ENCODE data around the gene ARSI.

ARSI gene

GRCh38 chr5:150285114-150285513, 17.6 kb downstream of the ARSI start:
- no peak overlapping the region for H3K4me3 ChIP-seq (ENCODE audit: low read length)
- TF ChIP-seq ZNF274 (IDR thresholded peaks at IDR 0.05; ENCODE audit: low read depth, low read length): no peak

GRCh38 chr5:150284311-150284710, 18.4 kb downstream of the ARSI start:
- no peak for TF ChIP-seq ZNF274 (IDR thresholded peaks at IDR 0.05; ENCODE audit: low read depth, low read length)
- no peak overlapping the region for H3K4me3 ChIP-seq (ENCODE audit: low read length)

- no peak overlapping the region for H3K4me3 ChIP-seq (ENCODE audit: low read length)
- no peak for TF ChIP-seq ZNF274 (IDR thresholded peaks at IDR 0.05; ENCODE audit: low read depth, low read length)
Observed at GRCh38 chr5:150283904-150284303, 18.8 kb downstream of the ARSI start.

GRCh38 chr5:150281987-150282386, 20.7 kb downstream of the ARSI start:
- TF ChIP-seq ZNF274 (IDR thresholded peaks at IDR 0.05; ENCODE audit: low read depth, low read length): no peak
- H3K4me3 ChIP-seq (ENCODE audit: low read length): no peak overlapping the region

- no peak overlapping the region for H3K4me3 ChIP-seq (ENCODE audit: low read length)
- TF ChIP-seq ZNF274 (IDR thresholded peaks at IDR 0.05; ENCODE audit: low read depth, low read length): no peak
Observed at GRCh38 chr5:150279330-150280020, 23.2 kb downstream of the ARSI start.

GRCh38 chr5:150278916-150279315, 23.8 kb downstream of the ARSI start:
- H3K4me3 ChIP-seq (ENCODE audit: low read length): no peak overlapping the region
- no peak for TF ChIP-seq ZNF274 (IDR thresholded peaks at IDR 0.05; ENCODE audit: low read depth, low read length)

- no peak overlapping the region for H3K4me3 ChIP-seq (ENCODE audit: low read length)
- no peak for TF ChIP-seq ZNF274 (IDR thresholded peaks at IDR 0.05; ENCODE audit: low read depth, low read length)
Observed at GRCh38 chr5:150278046-150278730, 24.5 kb downstream of the ARSI start.

GRCh38 chr5:150277043-150277442, 25.7 kb downstream of the ARSI start:
- H3K4me3 ChIP-seq (ENCODE audit: low read length): no peak overlapping the region

GRCh38 chr5:150274811-150275210, 27.9 kb downstream of the ARSI start:
- TF ChIP-seq ZNF274 (IDR thresholded peaks at IDR 0.05; ENCODE audit: low read depth, low read length): no peak
- H3K4me3 ChIP-seq (ENCODE audit: low read length): no peak overlapping the region

More at GRCh38 chr5:150277043-150277442, 25.7 kb downstream of the ARSI start:
- no peak for TF ChIP-seq ZNF274 (IDR thresholded peaks at IDR 0.05; ENCODE audit: low read depth, low read length)

GRCh38 chr5:150272531-150272930, 30.2 kb downstream of the ARSI start:
- H3K4me3 ChIP-seq (ENCODE audit: low read length): no peak overlapping the region

GRCh38 chr5:150271923-150272322, 30.8 kb downstream of the ARSI start:
- no peak for TF ChIP-seq ZNF274 (IDR thresholded peaks at IDR 0.05; ENCODE audit: low read depth, low read length)
- H3K4me3 ChIP-seq (ENCODE audit: low read length): no peak overlapping the region

More at GRCh38 chr5:150272531-150272930, 30.2 kb downstream of the ARSI start:
- TF ChIP-seq ZNF274 (IDR thresholded peaks at IDR 0.05; ENCODE audit: low read depth, low read length): no peak

- TF ChIP-seq ZNF274 (IDR thresholded peaks at IDR 0.05; ENCODE audit: low read depth, low read length): no peak
- no peak overlapping the region for H3K4me3 ChIP-seq (ENCODE audit: low read length)
Observed at GRCh38 chr5:150271296-150271692, 31.4 kb downstream of the ARSI start.

- no peak overlapping the region for H3K4me3 ChIP-seq (ENCODE audit: low read length)
- no peak for TF ChIP-seq ZNF274 (IDR thresholded peaks at IDR 0.05; ENCODE audit: low read depth, low read length)
Observed at GRCh38 chr5:150270541-150271295, 32.0 kb downstream of the ARSI start.

GRCh38 chr5:150266871-150267291, 35.8 kb downstream of the ARSI start:
- H3K4me3 ChIP-seq (ENCODE audit: low read length): no peak overlapping the region
- TF ChIP-seq ZNF274 (IDR thresholded peaks at IDR 0.05; ENCODE audit: low read depth, low read length): no peak
